B cell (primary cell): Measurements from ENCODE around the gene ARTN. TPM values are rescaled to one million over a fixed set of nuclear protein-coding genes. Genes with fewer than 3 reads are reported as not detected.

Source experiments
- ATAC-seq: fragments of 200-7000 bp; cut with Tn5 transposase; one replicate; pipeline ENCODE4 v1.10.0; 2021; ENCODE audit warnings: low read depth, mild to moderate bottlenecking, moderate number of reproducible peaks, moderate library complexity
- CTCF ChIA-PET: fragments of 350-600 bp; sonication (Branson Sonifier 250); formaldehyde crosslinking; loops from one replicate; lab custom pipeline; 2021; ENCODE audit warnings: antibody characterized with exemption, inconsistent platforms; lab: Charles Lee
- POLR2A ChIA-PET: fragments of 350-600 bp; sonication (Branson Sonifier 250); formaldehyde crosslinking; loops from one replicate; lab custom pipeline; 2021; ENCODE audit warnings: antibody characterized with exemption; lab: Charles Lee
- DNase-seq: peaks from one replicate; pipeline ENCODE4 v3.0.0; 2013
- H2AFZ ChIP-seq: 2 replicates; pipeline ENCODE4 v1.6.1; 2012; ENCODE audit warnings: mild to moderate bottlenecking, low read depth, low read length; ENCODE audit not compliant: insufficient read depth, poor library complexity, severe bottlenecking
- H3K27ac ChIP-seq, 2 donors: 1 replicate in 1 of 2; 2 replicates in 1 of 2; pipeline ENCODE4 v1.5.1; 2012 to 2013; ENCODE audit warnings: low read length in 2 of 2, mild to moderate bottlenecking in 2 of 2, moderate library complexity in 1 of 2
- H3K27me3 ChIP-seq, 4 experiments: fragments of 200-600 bp in 1 of 4; sonication (generic) in 1 of 4; replicated peaks in 1 of 4; 1 replicate in 2 of 4; 2 replicates in 2 of 4; pipeline versions ENCODE4 v1.6.1 to v1.7.0; 2013 to 2016; ENCODE audit warnings: low read length in 3 of 4, mild to moderate bottlenecking in 2 of 4, mixed read lengths in 1 of 4, moderate library complexity in 1 of 4; ENCODE audit not compliant: insufficient read depth in 4 of 4, control insufficient read depth in 3 of 4; ENCODE audit errors: control extremely low read depth in 1 of 4
- H3K36me3 ChIP-seq, 2 experiments: replicated peaks in 1 of 2; 1 replicate in 1 of 2; 2 replicates in 1 of 2; pipeline versions ENCODE4 v1.6.1 to v1.7.1; 2013; ENCODE audit warnings: low read length in 1 of 2; ENCODE audit not compliant: insufficient read depth in 2 of 2, control insufficient read depth in 1 of 2; ENCODE audit errors: control extremely low read depth in 1 of 2, extremely low read depth in 1 of 2
- H3K4me1 ChIP-seq, 2 donors: fragments of 200-600 bp in 1 of 2; sonication (generic) in 1 of 2; 1 replicate in 1 of 2; 2 replicates in 1 of 2; pipeline versions ENCODE4 v1.5.1 to v1.6.1; 2013 to 2017; ENCODE audit warnings: low read length in 2 of 2; ENCODE audit not compliant: control insufficient read depth in 2 of 2, insufficient read depth in 2 of 2
- H3K4me2 ChIP-seq: replicated peaks from 2 replicates; pipeline ENCODE3; 2012; ENCODE audit warnings: mild to moderate bottlenecking, low read depth, low read length; ENCODE audit not compliant: poor library complexity, severe bottlenecking
- H3K4me3 ChIP-seq, 5 experiments: fragments of 200-600 bp in 1 of 5; sonication (generic) in 1 of 5; 1 replicate in 3 of 5; 2 replicates in 2 of 5; pipeline versions ENCODE4 v1.5.1 to v1.7.0; 2011 to 2016; ENCODE audit warnings: low read length in 4 of 5, mild to moderate bottlenecking in 4 of 5, low read depth in 2 of 5, control low read depth in 1 of 5, moderate library complexity in 1 of 5; ENCODE audit not compliant: insufficient read depth in 1 of 5; ENCODE audit errors: control extremely low read depth in 1 of 5, extremely low read depth in 1 of 5
- H3K79me2 ChIP-seq: fragments of 200-600 bp; sonication (generic); one replicate; pipeline ENCODE4 v1.6.0; 2016; ENCODE audit warnings: low read length; ENCODE audit not compliant: control insufficient read depth, insufficient read depth
- H3K9ac ChIP-seq: fragments of 200-600 bp; sonication (generic); 2 replicates; pipeline ENCODE4 v1.6.1; 2017; ENCODE audit warnings: mild to moderate bottlenecking, low read length, moderate library complexity
- H3K9me3 ChIP-seq, 3 donors: one replicate each; pipeline versions ENCODE4 v1.6.1 to v1.7.1; 2013; ENCODE audit warnings: low read length in 2 of 3; ENCODE audit not compliant: control insufficient read depth in 2 of 3, insufficient read depth in 1 of 3; ENCODE audit errors: control extremely low read depth in 1 of 3
- H4K20me1 ChIP-seq: 2 replicates; pipeline ENCODE4 v1.6.0; 2012; ENCODE audit warnings: mild to moderate bottlenecking, low read length; ENCODE audit not compliant: insufficient read depth, control insufficient read depth, poor library complexity, severe bottlenecking
- H3K27ac Mint-ChIP-seq: one replicate; pipeline ENCODE4 v1.8.0; 2021; ENCODE audit warnings: mixed read lengths
- H3K27me3 Mint-ChIP-seq: one replicate; pipeline ENCODE4 v1.8.0; 2021; ENCODE audit warnings: mixed read lengths
- H3K4me1 Mint-ChIP-seq: one replicate; pipeline ENCODE4 v1.8.0; 2021; ENCODE audit warnings: mixed read lengths
- H3K4me3 Mint-ChIP-seq: one replicate; pipeline ENCODE4 v1.8.0; 2021; ENCODE audit warnings: mixed read lengths
- H3K9me3 Mint-ChIP-seq: one replicate; pipeline ENCODE4 v1.8.0; 2022; ENCODE audit warnings: mixed read lengths; ENCODE audit not compliant: insufficient read depth
- CTCF ChIP-seq: fragments of 200-600 bp; IDR thresholded peaks from one replicate; pipeline ENCODE4 v1.8.0; 2022; ENCODE audit warnings: antibody characterized with exemption, mild to moderate bottlenecking
- EZH2 ChIP-seq: IDR thresholded peaks from 2 replicates; pipeline ENCODE4 v1.6.1; 2012; ENCODE audit warnings: borderline replicate concordance, low read depth, mild to moderate bottlenecking, moderate library complexity, low read length; ENCODE audit not compliant: insufficient read depth, poor library complexity, severe bottlenecking
- WGBS: methylation state at CpG from one replicate; pipeline ENCODE4 v1.1.5; 2013; ENCODE audit warnings: missing lambda C conversion rate; ENCODE audit not compliant: insufficient coverage; 5-methylcytosine and 5-hydroxymethylcytosine counted together
- intact Hi-C: fragments of 100-400 bp; cut with micrococcal nuclease; formaldehyde crosslinking; loops from one replicate; pipeline ENCODE4 v1.10.0; 2022
- polyA plus RNA-seq: library from polyadenylated mRNA; depleted of rRNA; stranded (reverse); fragments of >200 nt; gene quantifications from 2 replicates; pipeline ENCODE4 v1.2.3, GENCODE V29; 2012
- total RNA-seq, 2 donors: library from RNA; stranded (reverse); fragments of 120-200 nt in 1 of 2; gene quantifications; 1 replicate in 1 of 2; 2 replicates in 1 of 2; pipeline versions ENCODE4 v1.2.3 to v1.2.4, GENCODE V29; 2013 to 2022

Gene ARTN
- total and polyA plus RNA-seq, 2 donors (not counting 1 experiment from before 2014, with no cell fraction given), result 0.13 to 0.64 TPM

DNA sequence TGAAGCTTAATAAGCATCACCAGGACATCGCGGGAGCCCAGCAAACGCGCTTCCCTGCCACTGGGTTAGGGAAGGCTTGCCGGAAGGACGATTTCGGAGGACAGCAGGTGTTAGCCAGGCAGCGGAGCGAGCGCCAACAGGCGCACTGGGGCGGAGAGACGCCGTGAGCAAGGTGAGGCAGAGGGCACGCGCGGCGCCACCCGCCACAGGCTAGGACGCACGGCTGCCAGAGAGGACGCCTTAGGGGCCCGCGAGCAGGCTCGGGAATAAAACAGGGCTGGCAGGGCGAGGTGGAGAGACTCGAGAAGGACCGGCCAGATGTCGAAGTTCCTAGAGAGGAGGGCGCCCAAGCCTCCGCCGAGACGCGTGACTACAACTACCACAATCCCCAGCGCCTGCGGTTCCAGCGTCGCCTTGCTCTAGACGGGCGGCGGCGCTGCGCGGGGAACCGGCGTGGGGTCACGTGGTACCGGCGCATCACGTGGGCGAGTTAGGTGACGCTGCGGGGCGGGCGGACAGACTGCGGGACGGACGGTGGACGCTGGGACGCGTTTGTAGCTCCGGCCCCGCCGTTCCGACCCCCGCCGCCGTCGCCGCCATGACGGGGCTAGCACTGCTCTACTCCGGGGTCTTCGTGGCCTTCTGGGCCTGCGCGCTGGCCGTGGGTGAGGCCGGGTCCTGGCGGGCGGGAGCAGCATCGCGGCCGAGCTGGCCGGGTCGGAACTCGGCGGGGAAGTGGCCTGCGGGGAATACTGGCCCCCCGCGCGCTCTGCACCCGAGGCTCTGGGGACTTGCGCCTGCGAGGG is 41.0 kb downstream of the ARTN start, which contains the start of gene ATP6V0B:
ATP6V0B (plus strand) TSS at position 518 of the 806 bp plus-strand sequence; CDS start at position 599, 81 bp downstream.
- Histone ChIP-seq H3K27me3 (no peaks in the 10 kb centered on the region), H3K4me1 (peaks cover 33 to 61% of the 10 kb centered on the region in 2 donors)

More for the DNA sequence above, 41.0 kb downstream of the ARTN start, which contains the start of gene ATP6V0B:
- peaks cover 39% of the 10 kb centered on the region for H3K79me2 ChIP-seq
- peak within 1 kb of the TSS; percentile 79 to 97 (median 89) for H3K4me3 ChIP-seq
- H3K9ac ChIP-seq, result peak within 1 kb of the TSS; percentile 91
- H3K27ac ChIP-seq, result peak within 1 kb of the TSS; percentile 89 to 96
- Mint-ChIP-seq H3K4me3 (peak within 1 kb of the TSS; percentile 97), H3K27me3 (no peaks in the 10 kb centered on the region), H3K9me3 (no peaks in the 10 kb centered on the region), H3K4me1 (peaks cover 69% of the 10 kb centered on the region), H3K27ac (peak within 1 kb of the TSS; percentile 97)
- under 1% methylated on average over 93 of the region's 93 CpGs for WGBS
- peaks cover 0 to 33% of the 10 kb centered on the region in 2 experiments for H3K36me3 ChIP-seq
- peak within 1 kb of the TSS; percentile 91 for H2AFZ ChIP-seq
- POLR2A ChIA-PET, result interaction anchor here (0.6 to 1.8 kb wide), 5 partner anchors 16 to 1873 kb away, joined by 3 to 5 read pairs (median 4); partner anchors contain the start of genes ARMH1, IPO13 and TMEM53
- no peaks in the 10 kb centered on the region for H3K9me3 ChIP-seq
- peak; percentile 72 for ATAC-seq
- CTCF ChIA-PET, result interaction anchor here (1.0 to 2.3 kb wide), 5 partner anchors 15 to 62 kb away, joined by 4 to 10 read pairs (median 6); partner anchors contain the start of gene IPO13
- peak; percentile 95 for DNase-seq
- TF ChIP-seq CTCF, result no peak
- TF ChIP-seq EZH2, result no peak
- peaks cover 48% of the 10 kb centered on the region for H4K20me1 ChIP-seq
- peak within 1 kb of the TSS; percentile 95 for H3K4me2 ChIP-seq
- intact Hi-C loops, result loop anchor here (1.0 to 10.0 kb wide), 5 partner anchors 17 to 1520 kb away; partner anchors contain the start of genes CCDC24, IPO13, PPCS and ST3GAL3
